Suprapubic skin (tissue), 2 donors: ENCODE results near the gene VDAC1.

ENCODE experiments used
- EP300 ChIP-seq: sonication (generic); formaldehyde crosslinking; IDR thresholded peaks from one replicate; pipeline ENCODE4 v1.6.1; 2017; ENCODE audit warnings: antibody characterized with exemption
- POLR2A ChIP-seq, 2 donors: fragments of 450-650 bp; IDR thresholded peaks; one replicate each; pipeline ENCODE4 v1.6.1; 2017; ENCODE audit warnings: antibody characterized with exemption in 2 of 2, mild to moderate bottlenecking in 2 of 2, moderate library complexity in 2 of 2

DNA sequence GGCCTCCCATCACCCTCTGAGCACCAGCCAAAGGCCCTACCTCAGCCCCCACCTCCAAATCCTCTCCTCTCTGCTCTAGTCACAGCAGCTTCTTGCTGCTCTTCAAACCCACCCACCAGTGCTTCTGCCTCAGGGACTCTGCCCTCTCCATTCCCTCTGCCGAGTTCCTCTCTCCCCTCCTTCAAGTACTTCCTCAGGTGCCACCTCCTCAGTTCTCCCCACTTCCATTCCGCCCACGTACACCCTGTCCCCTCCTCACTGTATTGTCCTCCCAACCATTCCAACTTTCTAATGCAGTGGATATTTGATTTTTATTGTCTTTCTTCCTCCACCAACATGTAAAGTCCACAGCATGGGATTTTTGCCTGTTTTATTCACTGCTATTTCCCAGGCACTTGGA lies 79.5 kb downstream of the VDAC1 start:
- TF ChIP-seq POLR2A (IDR thresholded peaks at IDR 0.05) = no peak
- no peak for TF ChIP-seq EP300
